Activated naive CD4-positive, alpha-beta T cell treated with anti-CD3 and anti-CD28 coated beads, Interleukin-2, amount 10 ng/mL, durations not matched to agents 7 days and 5 days (primary cell): ENCODE results near the gene VPS4B.

ENCODE experiments used
- CTCF ChIA-PET: fragments of 350-600 bp; sonication (Branson Sonifier 250); formaldehyde crosslinking; loops from one replicate; lab custom pipeline; 2021; ENCODE audit warnings: antibody characterized with exemption; lab: Charles Lee
- DNase-seq: peaks from one replicate; pipeline ENCODE4 v3.0.0-alpha.2; 2020
- H3K27ac Mint-ChIP-seq: one replicate; pipeline ENCODE4 v1.8.0; 2021; ENCODE audit warnings: mild to moderate bottlenecking, moderate library complexity, mixed read lengths
- H3K27me3 Mint-ChIP-seq: one replicate; pipeline ENCODE4 v1.8.0; 2021; ENCODE audit warnings: mild to moderate bottlenecking, mixed read lengths
- H3K36me3 Mint-ChIP-seq: one replicate; pipeline ENCODE4 v1.8.0; 2021; ENCODE audit warnings: mixed read lengths
- H3K4me1 Mint-ChIP-seq: one replicate; pipeline ENCODE4 v1.8.0; 2021; ENCODE audit warnings: mixed read lengths
- H3K4me3 Mint-ChIP-seq: one replicate; pipeline ENCODE4 v1.8.0; 2021; ENCODE audit warnings: mild to moderate bottlenecking, moderate library complexity, mixed read lengths
- H3K9me3 Mint-ChIP-seq: one replicate; pipeline ENCODE4 v1.8.0; 2021; ENCODE audit warnings: mixed read lengths

VPS4B gene

DNA sequence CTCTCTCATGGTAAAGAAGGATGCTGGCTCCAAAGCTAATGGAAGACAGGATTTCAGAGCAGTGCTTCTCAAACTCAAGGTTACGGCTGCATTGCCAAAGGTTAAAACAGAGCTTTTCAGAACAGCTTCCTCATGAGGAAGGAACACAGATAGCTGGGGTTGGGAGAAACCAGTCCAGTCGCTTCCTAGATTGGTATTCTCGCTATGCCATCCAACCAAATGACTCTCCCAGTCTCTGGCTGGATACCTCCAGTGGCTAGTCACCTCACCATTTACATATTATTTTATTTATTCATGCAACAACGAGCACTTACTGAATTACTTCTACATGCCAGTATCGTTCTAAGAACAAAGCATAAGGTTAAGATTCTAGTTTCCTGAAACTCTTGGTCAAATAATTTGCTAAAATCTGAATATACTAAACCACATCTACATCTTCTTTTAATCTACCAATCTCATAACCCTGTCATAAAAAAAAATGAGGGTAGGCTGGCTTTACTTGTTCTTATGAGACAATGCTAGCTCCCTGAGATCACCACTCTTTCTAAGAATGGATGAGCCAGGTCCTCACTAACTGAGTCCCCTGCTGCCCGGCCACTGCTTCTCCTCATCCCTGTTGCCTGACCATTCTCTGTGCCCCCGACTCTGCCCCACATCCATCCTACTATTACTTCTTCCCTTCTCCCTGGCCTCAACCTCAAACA, 75.6 kb downstream of the VPS4B start:
- peaks cover 51% of the 10 kb centered on the region for H3K36me3 Mint-ChIP-seq
- no peak overlapping the region for H3K27ac Mint-ChIP-seq
- no peaks in the 10 kb centered on the region for H3K27me3 Mint-ChIP-seq
- DNase-seq: no peak
- H3K9me3 Mint-ChIP-seq: no peaks in the 10 kb centered on the region
- no peaks in the 10 kb centered on the region for H3K4me1 Mint-ChIP-seq
- CTCF ChIA-PET: interaction anchor here (1.0 kb wide), 2 partner anchors 93 to 95 kb away, joined by 3 to 4 read pairs; no protein-coding TSS in a partner anchor
- H3K4me3 Mint-ChIP-seq: no peak overlapping the region

DNA sequence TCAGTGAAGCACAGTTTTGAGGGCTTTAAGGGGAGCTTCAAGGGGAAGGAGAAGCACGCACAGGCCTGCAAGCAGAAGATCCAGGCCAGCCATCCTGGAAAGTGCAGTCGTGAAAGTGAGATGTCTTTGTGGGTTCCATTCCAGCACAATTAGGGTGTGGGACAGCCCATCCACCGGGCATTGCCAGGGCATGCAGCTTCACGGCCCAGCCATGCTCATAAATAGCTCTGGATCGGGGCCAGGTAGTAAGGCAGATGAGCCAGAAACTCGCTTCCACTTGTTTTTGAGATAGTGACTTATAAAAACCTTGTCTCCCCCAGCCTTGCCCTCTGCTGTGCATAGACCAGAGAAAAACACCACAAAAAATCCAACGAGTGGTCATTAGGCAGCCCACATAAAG, 76.2 kb downstream of the VPS4B start:
- H3K4me1 Mint-ChIP-seq: no peaks in the 10 kb centered on the region
- CTCF ChIA-PET: interaction anchor here (0.9 to 1.0 kb wide), 2 partner anchors 9 to 96 kb away, joined by 3 to 4 read pairs; no protein-coding TSS in a partner anchor
- H3K4me3 Mint-ChIP-seq: no peak overlapping the region
- H3K27me3 Mint-ChIP-seq: no peaks in the 10 kb centered on the region
- H3K9me3 Mint-ChIP-seq: no peaks in the 10 kb centered on the region
- no peak overlapping the region for H3K27ac Mint-ChIP-seq
- no peak for DNase-seq
- H3K36me3 Mint-ChIP-seq: peaks cover 54% of the 10 kb centered on the region

DNA sequence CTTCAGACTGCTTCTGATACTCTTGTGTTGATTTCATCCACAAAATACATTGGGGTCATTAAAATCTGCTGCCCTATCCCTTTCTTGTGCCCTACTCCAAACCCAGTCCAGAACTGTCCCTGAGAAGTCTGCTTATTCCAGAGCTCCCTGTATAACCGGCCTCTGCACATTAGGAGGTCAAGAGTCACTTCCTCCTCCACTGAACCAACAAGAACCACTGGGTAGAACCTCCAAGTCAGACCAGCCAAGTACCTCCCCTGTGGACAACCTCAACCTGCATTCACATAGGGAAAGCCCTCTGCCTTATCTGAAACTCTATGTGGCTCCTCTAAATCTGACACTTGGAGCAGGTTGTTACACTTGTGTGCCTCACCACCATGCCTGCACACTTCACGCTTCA, 77.4 kb downstream of the VPS4B start:
- H3K4me1 Mint-ChIP-seq: no peaks in the 10 kb centered on the region
- H3K4me3 Mint-ChIP-seq: no peak overlapping the region
- H3K27ac Mint-ChIP-seq: peak overlapping the region; percentile 34
- H3K36me3 Mint-ChIP-seq: peaks cover 56% of the 10 kb centered on the region
- CTCF ChIA-PET: interaction anchor here (6.6 to 7.0 kb wide), 2 partner anchors 94 to 328 kb away, joined by 54 to 139 read pairs; no protein-coding TSS in a partner anchor
- no peak for DNase-seq
- H3K9me3 Mint-ChIP-seq: no peaks in the 10 kb centered on the region
- no peaks in the 10 kb centered on the region for H3K27me3 Mint-ChIP-seq

DNA sequence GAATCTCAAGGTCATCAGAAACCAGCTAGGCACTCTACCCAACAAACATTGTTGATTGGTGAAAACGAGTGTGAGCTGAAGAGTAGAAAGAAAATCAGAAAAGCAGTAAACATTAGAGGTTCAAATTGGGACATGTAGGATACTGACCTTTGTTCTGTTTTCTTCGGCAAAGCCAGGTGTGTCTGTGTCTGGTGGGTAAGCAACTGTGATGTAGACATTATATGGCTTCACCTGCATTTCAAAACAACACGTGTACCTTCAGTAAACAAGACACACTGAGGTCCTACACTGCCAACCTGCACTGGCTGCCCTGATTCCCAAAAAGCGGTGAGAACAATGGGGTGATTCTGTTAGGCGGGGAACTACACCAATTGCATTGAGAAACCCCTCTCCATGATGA, 78.0 kb downstream of the VPS4B start:
- no peak for DNase-seq
- CTCF ChIA-PET: interaction anchor here (0.9 to 7.0 kb wide), 3 partner anchors 75 to 328 kb away, joined by 3 to 139 read pairs (median 54); no protein-coding TSS in a partner anchor
- Mint-ChIP-seq H3K36me3 (peaks cover 55% of the 10 kb centered on the region), H3K4me1 (no peaks in the 10 kb centered on the region), H3K9me3 (no peaks in the 10 kb centered on the region), H3K27me3 (no peaks in the 10 kb centered on the region), H3K27ac (peak overlapping the region; percentile 45), H3K4me3 (no peak overlapping the region)

DNA sequence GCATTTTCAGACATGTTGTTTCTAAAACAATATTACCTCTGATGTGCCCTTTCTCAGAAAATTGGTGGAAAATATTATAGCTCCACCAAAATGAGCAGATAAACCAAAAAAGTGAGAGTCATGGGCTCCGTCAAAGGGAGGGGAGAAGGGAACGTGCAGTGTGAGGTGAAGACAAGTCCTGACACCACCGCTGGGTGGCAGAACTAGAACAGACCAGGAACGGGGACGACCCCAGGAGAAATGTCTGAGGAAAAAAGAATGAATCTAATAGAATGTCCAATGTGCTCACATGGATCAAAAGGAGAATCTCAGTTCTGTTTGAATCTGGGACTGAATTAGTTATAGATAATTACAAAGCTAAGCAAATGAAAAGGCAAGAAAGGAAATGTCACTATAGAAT, 80.1 kb downstream of the VPS4B start:
- Mint-ChIP-seq H3K27me3 (no peaks in the 10 kb centered on the region), H3K4me1 (no peaks in the 10 kb centered on the region), H3K27ac (no peak overlapping the region), H3K4me3 (no peak overlapping the region), H3K9me3 (no peaks in the 10 kb centered on the region), H3K36me3 (peaks cover 56% of the 10 kb centered on the region)
- peak; percentile 52 for DNase-seq
- CTCF ChIA-PET: interaction anchor here (0.6 to 7.0 kb wide), 13 partner anchors 10 to 326 kb away, joined by 3 to 139 read pairs (median 3); no protein-coding TSS in a partner anchor

DNA sequence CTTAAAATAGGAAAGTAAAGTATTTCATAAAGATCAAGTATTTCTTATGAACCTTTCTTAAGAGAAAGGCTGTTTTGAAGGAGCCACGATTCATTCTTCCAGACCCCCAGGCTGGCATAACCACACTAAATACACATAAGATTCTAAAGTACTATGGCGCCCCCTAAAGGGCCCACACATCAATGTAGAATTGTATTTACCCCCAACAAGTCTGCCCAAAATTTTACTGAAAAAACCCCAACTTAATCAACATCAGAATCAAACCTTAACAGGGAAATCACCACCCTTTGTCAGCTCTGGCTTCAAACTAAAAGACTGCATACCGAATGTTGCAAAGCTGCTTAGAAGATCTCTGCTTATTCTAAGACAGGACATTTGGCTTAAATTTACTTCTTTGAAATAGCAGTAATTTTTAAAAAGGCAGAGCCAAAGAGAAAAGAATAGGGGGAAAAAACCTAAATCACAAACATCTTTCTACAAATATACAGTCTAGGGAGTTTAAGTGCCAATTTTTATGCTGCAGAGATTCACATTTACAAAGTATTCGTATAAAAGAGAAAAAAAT, 82.3 kb downstream of the VPS4B start:
- peaks cover 60% of the 10 kb centered on the region for H3K36me3 Mint-ChIP-seq
- no peaks in the 10 kb centered on the region for H3K27me3 Mint-ChIP-seq
- no peaks in the 10 kb centered on the region for H3K9me3 Mint-ChIP-seq
- H3K4me3 Mint-ChIP-seq: no peak overlapping the region
- no peaks in the 10 kb centered on the region for H3K4me1 Mint-ChIP-seq
- peak; percentile 66 for DNase-seq
- CTCF ChIA-PET: interaction anchor here (0.9 to 7.0 kb wide), 19 partner anchors 10 to 350 kb away, joined by 3 to 139 read pairs (median 4); no protein-coding TSS in a partner anchor
- no peak overlapping the region for H3K27ac Mint-ChIP-seq
